Measurements from ENCODE around the gene NT5C3B. TPM values are rescaled to one million over a fixed set of nuclear protein-coding genes. Genes with fewer than 3 reads are reported as not detected.

Gene NT5C3B
- total RNA-seq, 2 experiments from 2014 or later: 25.7 to 29.7 TPM

DNA sequence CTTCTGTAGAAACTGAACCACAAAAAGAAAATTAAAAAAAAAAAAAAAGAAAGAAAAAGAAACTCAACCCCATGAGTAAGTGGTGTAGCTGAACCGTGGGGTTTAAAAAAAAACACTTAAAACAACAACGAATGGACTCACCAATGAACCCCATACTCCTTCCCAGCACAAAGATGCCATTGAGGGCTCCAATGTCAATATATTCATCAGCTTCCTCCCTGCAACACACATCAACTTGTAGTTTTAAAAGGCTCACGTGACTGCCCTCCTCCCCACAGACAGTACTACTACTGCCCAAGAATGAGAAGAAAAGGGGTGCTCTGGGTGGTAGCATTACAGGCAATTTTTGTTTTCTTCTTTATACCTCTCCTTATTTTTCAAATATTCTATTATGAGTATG lies 32.5 kb upstream of the NT5C3B start:
- peaks cover 62% of the 10 kb centered on the region for H3K36me3 Mint-ChIP-seq (ENCODE audit: low read depth)
- no peaks in the 10 kb centered on the region for H3K27me3 Mint-ChIP-seq
- H3K9me3 Mint-ChIP-seq: no peaks in the 10 kb centered on the region
- H3K27ac Mint-ChIP-seq: peak overlapping the region; percentile 7
- Histone ChIP-seq H3K27ac (ENCODE audit: low read depth in 1 of 2, low read length in 2 of 2) (peak overlapping the region in 1 of 2 donors; percentile 16), H3K27me3 (ENCODE audit: control insufficient read depth in 1 of 2, insufficient read depth in 2 of 2, low read length in 2 of 2) (no peaks in the 10 kb centered on the region), H3K9me3 (ENCODE audit: control insufficient read depth in 1 of 2, insufficient read depth in 1 of 2, low read length in 2 of 2) (no peaks in the 10 kb centered on the region), H3K4me1 (ENCODE audit: insufficient read depth, low read length) (peaks cover 14% of the 10 kb centered on the region), H3K4me3 (ENCODE audit: low read length) (no peak overlapping the region), H3K36me3 (ENCODE audit: insufficient read depth, low read length) (peaks cover 50% of the 10 kb centered on the region)
- ATAC-seq (ENCODE audit: poor library complexity) (no peak), DNase-seq (no peak)
- TF ChIP-seq, protein P1, sequence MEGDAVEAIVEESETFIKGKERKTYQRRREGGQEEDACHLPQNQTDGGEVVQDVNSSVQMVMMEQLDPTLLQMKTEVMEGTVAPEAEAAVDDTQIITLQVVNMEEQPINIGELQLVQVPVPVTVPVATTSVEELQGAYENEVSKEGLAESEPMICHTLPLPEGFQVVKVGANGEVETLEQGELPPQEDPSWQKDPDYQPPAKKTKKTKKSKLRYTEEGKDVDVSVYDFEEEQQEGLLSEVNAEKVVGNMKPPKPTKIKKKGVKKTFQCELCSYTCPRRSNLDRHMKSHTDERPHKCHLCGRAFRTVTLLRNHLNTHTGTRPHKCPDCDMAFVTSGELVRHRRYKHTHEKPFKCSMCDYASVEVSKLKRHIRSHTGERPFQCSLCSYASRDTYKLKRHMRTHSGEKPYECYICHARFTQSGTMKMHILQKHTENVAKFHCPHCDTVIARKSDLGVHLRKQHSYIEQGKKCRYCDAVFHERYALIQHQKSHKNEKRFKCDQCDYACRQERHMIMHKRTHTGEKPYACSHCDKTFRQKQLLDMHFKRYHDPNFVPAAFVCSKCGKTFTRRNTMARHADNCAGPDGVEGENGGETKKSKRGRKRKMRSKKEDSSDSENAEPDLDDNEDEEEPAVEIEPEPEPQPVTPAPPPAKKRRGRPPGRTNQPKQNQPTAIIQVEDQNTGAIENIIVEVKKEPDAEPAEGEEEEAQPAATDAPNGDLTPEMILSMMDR (IDR thresholded peaks at IDR 0.05): no peak
- no peak overlapping the region for H3K4me3 Mint-ChIP-seq
- ChIA-PET CTCF (no interaction called here), POLR2A (no interaction called here)
- intact Hi-C loops (cut with DNase I, micrococcal nuclease): loop anchor here in 1 of 2 experiments (5.0 kb wide), 2 partner anchors 49 to 99 kb away; partner anchors contain the start of genes ACLY and CNP
- no peaks in the 10 kb centered on the region for H3K4me1 Mint-ChIP-seq (ENCODE audit: low read depth)

DNA sequence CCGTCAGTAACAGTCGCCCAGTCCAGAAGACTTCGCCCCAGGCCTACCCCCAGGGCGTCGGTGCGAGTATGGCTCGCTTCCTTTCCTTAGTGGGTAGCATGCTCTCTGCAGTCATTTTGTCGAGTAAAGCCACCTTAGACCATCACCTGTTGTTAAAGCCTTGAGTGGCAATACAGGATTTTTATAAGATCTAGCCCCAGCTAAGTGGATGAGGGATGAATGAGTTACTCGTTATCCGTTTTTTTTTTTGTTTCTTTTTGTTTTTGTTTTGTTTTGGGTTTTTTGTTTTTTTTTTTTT lies 29.5 kb upstream of the NT5C3B start:
- Mint-ChIP-seq H3K4me3 (no peak overlapping the region), H3K27ac (no peak overlapping the region), H3K27me3 (no peaks in the 10 kb centered on the region), H3K36me3 (ENCODE audit: low read depth) (peaks cover 32% of the 10 kb centered on the region), H3K9me3 (no peaks in the 10 kb centered on the region), H3K4me1 (ENCODE audit: low read depth) (peaks cover 15% of the 10 kb centered on the region)
- H3K36me3 ChIP-seq (ENCODE audit: insufficient read depth, low read length): peaks cover 23% of the 10 kb centered on the region
- peaks cover 42% of the 10 kb centered on the region for H3K4me1 ChIP-seq (ENCODE audit: insufficient read depth, low read length)
- intact Hi-C loops (cut with DNase I, micrococcal nuclease): loop anchor here in 1 of 2 experiments (5.0 kb wide), 2 partner anchors 52 to 102 kb away; partner anchors contain the start of genes ACLY and CNP
- ATAC-seq (ENCODE audit: poor library complexity): peak; percentile 5
- CTCF ChIA-PET: interaction anchor here (1.0 to 3.0 kb wide), 3 partner anchors 54 to 203 kb away, joined by 3 to 15 read pairs (median 5); partner anchors contain the start of genes CNP and P3H4
- POLR2A ChIA-PET: interaction anchor here (0.6 to 3.8 kb wide), 10 partner anchors 8 to 463 kb away, joined by 3 to 20 read pairs (median 7); partner anchors contain the start of genes ACLY, EIF1, NT5C3B and ODAD4
- no peak for DNase-seq
- H3K27me3 ChIP-seq (ENCODE audit: control insufficient read depth in 1 of 2, insufficient read depth in 2 of 2, low read length in 2 of 2): no peaks in the 10 kb centered on the region
- no peaks in the 10 kb centered on the region for H3K9me3 ChIP-seq (ENCODE audit: control insufficient read depth in 1 of 2, insufficient read depth in 1 of 2, low read length in 2 of 2)
- peak overlapping the region; percentile 47 for H3K4me3 ChIP-seq (ENCODE audit: low read length)
- TF ChIP-seq, protein P1 (IDR thresholded peaks at IDR 0.05): no peak
- no peak overlapping the region for H3K27ac ChIP-seq (ENCODE audit: low read depth in 1 of 2, low read length in 2 of 2)

DNA sequence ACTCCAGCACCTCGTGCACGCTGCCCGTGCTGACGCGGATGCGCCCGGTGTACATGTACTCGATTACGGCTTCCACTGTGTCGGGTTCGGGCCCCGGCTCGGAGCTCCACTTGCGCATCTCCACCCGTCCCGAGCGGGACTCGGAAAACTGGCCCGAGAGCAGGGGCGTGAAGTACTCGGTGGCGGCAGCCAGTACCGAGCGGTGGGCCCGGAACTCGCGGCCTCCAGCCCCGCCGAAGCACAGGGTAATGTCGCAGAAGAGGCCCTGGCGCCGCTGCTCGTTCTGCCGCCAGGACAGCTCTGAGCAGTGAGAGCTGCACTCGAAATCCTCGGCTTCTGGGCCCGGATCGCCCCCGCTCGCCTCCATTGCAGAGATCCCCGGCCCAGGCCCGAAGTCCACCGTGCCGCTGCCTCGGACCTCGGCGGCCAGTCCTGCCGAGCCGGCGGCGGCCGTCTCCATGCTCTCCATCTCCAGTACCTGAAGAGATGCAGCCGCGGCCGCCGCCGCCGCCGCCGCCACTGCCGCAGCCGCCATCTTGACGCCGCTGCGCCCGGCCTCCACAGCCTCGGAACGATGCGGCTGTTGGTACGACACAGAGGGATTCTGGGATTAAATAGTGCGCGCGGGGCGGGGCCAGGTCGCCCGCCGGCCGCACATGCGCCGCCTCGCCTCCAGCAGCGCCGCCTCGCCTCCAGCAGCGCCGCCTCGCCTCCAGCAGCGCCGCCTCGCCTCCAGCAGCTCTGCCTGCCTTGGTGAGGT lies 29.0 kb upstream of the NT5C3B start, which contains the start of gene KLHL11:
KLHL11 (minus strand) TSS at position 588 of the 760 bp plus-strand sequence; CDS start at position 535, 53 bp downstream.
- Mint-ChIP-seq H3K9me3 (no peaks in the 10 kb centered on the region), H3K36me3 (ENCODE audit: low read depth) (peaks cover 27% of the 10 kb centered on the region), H3K4me3 (no peak within 1 kb of the TSS), H3K27me3 (no peaks in the 10 kb centered on the region), H3K27ac (no peak within 1 kb of the TSS), H3K4me1 (ENCODE audit: low read depth) (peaks cover 20% of the 10 kb centered on the region)
- peaks cover 18% of the 10 kb centered on the region for H3K36me3 ChIP-seq (ENCODE audit: insufficient read depth, low read length)
- TF ChIP-seq, protein P1 (IDR thresholded peaks at IDR 0.05): no peak
- DNase-seq: peak; percentile 79 to 95 (median 84)
- no peaks in the 10 kb centered on the region for H3K27me3 ChIP-seq (ENCODE audit: control insufficient read depth in 1 of 2, insufficient read depth in 2 of 2, low read length in 2 of 2)
- peak within 1 kb of the TSS; percentile 79 to 87 for H3K27ac ChIP-seq (ENCODE audit: low read depth in 1 of 2, low read length in 2 of 2)
- H3K4me3 ChIP-seq (ENCODE audit: low read length): peak within 1 kb of the TSS; percentile 95
- ATAC-seq (ENCODE audit: poor library complexity): peak; percentile 88
- no peaks in the 10 kb centered on the region for H3K9me3 ChIP-seq (ENCODE audit: control insufficient read depth in 1 of 2, insufficient read depth in 1 of 2, low read length in 2 of 2)
- intact Hi-C loops (cut with DNase I, micrococcal nuclease): loop anchor here in 1 of 2 experiments (5.0 kb wide), 2 partner anchors 52 to 102 kb away; partner anchors contain the start of genes ACLY and CNP
- ChIA-PET CTCF (interaction anchor here (1.0 to 3.0 kb wide), 3 partner anchors 54 to 202 kb away, joined by 3 to 15 read pairs (median 5); partner anchors contain the start of genes CNP and P3H4), POLR2A (interaction anchor here (0.6 to 3.8 kb wide), 16 partner anchors 9 to 464 kb away, joined by 3 to 20 read pairs (median 4); partner anchors contain the start of genes ACLY, EIF1, NT5C3B and ODAD4)
- H3K4me1 ChIP-seq (ENCODE audit: insufficient read depth, low read length): peaks cover 46% of the 10 kb centered on the region
